ENCODE data around the gene IRS1.
"Not testable (repeated sequence)": the region's sequence is repeated elsewhere in the genome, so short reads cannot be mapped to it uniquely, and the experiment has no call there.

IRS1 gene

GRCh38 chr2:226835420-226835795 lies 35.8 kb upstream of the IRS1 start:
- H3K4me1 ChIP-seq (ENCODE audit: insufficient read depth, low read length) = peaks cover 58% of the 10 kb centered on the region
- ATAC-seq (ENCODE audit: insufficient read depth, low read depth) = peak; percentile 6
- no peaks in the 10 kb centered on the region for H3K27me3 ChIP-seq (ENCODE audit: insufficient read depth, low read length, poor library complexity)
- no peak for DNase-seq
- TF ChIP-seq EZH2 (IDR thresholded peaks at IDR 0.05; ENCODE audit: borderline replicate concordance, low read depth, low read length, severe bottlenecking) = no peak
- TF ChIP-seq CTCF (IDR thresholded peaks at IDR 0.05; ENCODE audit: borderline replicate concordance, extremely low read depth, low read length, poor library complexity, severe bottlenecking) = no peak
- peak overlapping the region; percentile 95 for H3K27ac ChIP-seq (ENCODE audit: low read length)
- H3K4me3 ChIP-seq (ENCODE audit: low read depth in 1 of 2, low read length in 2 of 2) = peak overlapping the region; percentile 64 to 68; a peak in 3 of 4 replicates
- peak overlapping the region; percentile 90 for H3K9ac ChIP-seq (ENCODE audit: low read depth, low read length)
- H3K79me2 ChIP-seq (ENCODE audit: insufficient read depth, low read length) = peaks cover 46% of the 10 kb centered on the region
- H3K36me3 ChIP-seq (ENCODE audit: insufficient read depth, low read length) = 0 out of 2 replicates have a peak, but pooled peaks cover 3% of the 10 kb centered on the region
- no peaks in the 10 kb centered on the region for H3K9me3 ChIP-seq (ENCODE audit: insufficient read depth, low read length, severe bottlenecking)
- H2AFZ ChIP-seq (ENCODE audit: low read depth, low read length) = peak overlapping the region; percentile 97
- no peaks in the 10 kb centered on the region for H4K20me1 ChIP-seq (ENCODE audit: insufficient read depth, low read length)
- peak overlapping the region; percentile 92 for H3K4me2 ChIP-seq (ENCODE audit: insufficient read depth, low read length)

GRCh38 chr2:226834880-226835279 lies 35.3 kb upstream of the IRS1 start:
- Histone ChIP-seq H3K4me3 (ENCODE audit: low read depth in 1 of 2, low read length in 2 of 2) (peak overlapping the region; percentile 64 to 68; a peak in 3 of 4 replicates), H3K4me1 (ENCODE audit: insufficient read depth, low read length) (peaks cover 53% of the 10 kb centered on the region), H2AFZ (ENCODE audit: low read depth, low read length) (peak overlapping the region; percentile 97; the same call in 1 of the 2 replicates), H3K79me2 (ENCODE audit: insufficient read depth, low read length) (peaks cover 41% of the 10 kb centered on the region), H3K4me2 (ENCODE audit: insufficient read depth, low read length) (peak overlapping the region; percentile 92), H3K9ac (ENCODE audit: low read depth, low read length) (peak overlapping the region; percentile 90)
- not testable (repeated sequence) for H3K36me3 ChIP-seq (ENCODE audit: insufficient read depth, low read length); ATAC-seq (ENCODE audit: insufficient read depth, low read depth); H3K27ac ChIP-seq (ENCODE audit: low read length); H4K20me1 ChIP-seq (ENCODE audit: insufficient read depth, low read length); H3K9me3 ChIP-seq (ENCODE audit: insufficient read depth, low read length, severe bottlenecking); H3K27me3 ChIP-seq (ENCODE audit: insufficient read depth, low read length, poor library complexity)
- peak; percentile 6 for DNase-seq

- no peak for ATAC-seq (ENCODE audit: insufficient read depth, low read depth)
Observed at GRCh38 chr2:226832061-226832460, 32.4 kb upstream of the IRS1 start.

GRCh38 chr2:226831266-226831665 lies 31.6 kb upstream of the IRS1 start:
- Histone ChIP-seq H3K27ac (ENCODE audit: low read length) (no peak overlapping the region), H3K4me2 (ENCODE audit: insufficient read depth, low read length) (no peak overlapping the region), H2AFZ (ENCODE audit: low read depth, low read length) (no peak overlapping the region), H3K4me3 (ENCODE audit: low read depth in 1 of 2, low read length in 2 of 2) (no peak overlapping the region), H3K79me2 (ENCODE audit: insufficient read depth, low read length) (peaks cover 9% of the 10 kb centered on the region), H4K20me1 (ENCODE audit: insufficient read depth, low read length) (no peaks in the 10 kb centered on the region), H3K9me3 (ENCODE audit: insufficient read depth, low read length, severe bottlenecking) (no peaks in the 10 kb centered on the region), H3K4me1 (ENCODE audit: insufficient read depth, low read length) (peaks cover 22% of the 10 kb centered on the region), H3K9ac (ENCODE audit: low read depth, low read length) (no peak overlapping the region), H3K27me3 (ENCODE audit: insufficient read depth, low read length, poor library complexity) (no peaks in the 10 kb centered on the region), H3K36me3 (ENCODE audit: insufficient read depth, low read length) (no peaks in the 10 kb centered on the region)
- TF ChIP-seq CTCF (IDR thresholded peaks at IDR 0.05; ENCODE audit: borderline replicate concordance, extremely low read depth, low read length, poor library complexity, severe bottlenecking) = no peak
- no peak for TF ChIP-seq EZH2 (IDR thresholded peaks at IDR 0.05; ENCODE audit: borderline replicate concordance, low read depth, low read length, severe bottlenecking)
- ATAC-seq (ENCODE audit: insufficient read depth, low read depth) (no peak), DNase-seq (no peak)

More at GRCh38 chr2:226832061-226832460, 32.4 kb upstream of the IRS1 start:
- H3K36me3 ChIP-seq (ENCODE audit: insufficient read depth, low read length) = no peaks in the 10 kb centered on the region
- H3K4me3 ChIP-seq (ENCODE audit: low read depth in 1 of 2, low read length in 2 of 2) = no peak overlapping the region
- H3K79me2 ChIP-seq (ENCODE audit: insufficient read depth, low read length) = peaks cover 14% of the 10 kb centered on the region
- no peak overlapping the region for H2AFZ ChIP-seq (ENCODE audit: low read depth, low read length)
- H3K27ac ChIP-seq (ENCODE audit: low read length) = no peak overlapping the region
- TF ChIP-seq CTCF (IDR thresholded peaks at IDR 0.05; ENCODE audit: borderline replicate concordance, extremely low read depth, low read length, poor library complexity, severe bottlenecking) (no peak), EZH2 (IDR thresholded peaks at IDR 0.05; ENCODE audit: borderline replicate concordance, low read depth, low read length, severe bottlenecking) (no peak)
- DNase-seq = no peak
- H3K9me3 ChIP-seq (ENCODE audit: insufficient read depth, low read length, severe bottlenecking) = no peaks in the 10 kb centered on the region
- H3K4me2 ChIP-seq (ENCODE audit: insufficient read depth, low read length) = no peak overlapping the region
- no peaks in the 10 kb centered on the region for H3K27me3 ChIP-seq (ENCODE audit: insufficient read depth, low read length, poor library complexity)
- peaks cover 25% of the 10 kb centered on the region for H3K4me1 ChIP-seq (ENCODE audit: insufficient read depth, low read length)
- no peaks in the 10 kb centered on the region for H4K20me1 ChIP-seq (ENCODE audit: insufficient read depth, low read length)
- H3K9ac ChIP-seq (ENCODE audit: low read depth, low read length) = no peak overlapping the region
